GM20431 (cell line): ENCODE measurements around the gene MYH7.
"Not testable (repeated sequence)": the region's sequence is repeated elsewhere in the genome, so short reads cannot be mapped to it uniquely, and the experiment has no call there.

ENCODE experiments used
- in situ Hi-C: fragments of 300-500 bp; cut with MseI, MboI; formaldehyde crosslinking; loops from one replicate; pipeline ENCODE4 v1.15.0; 2020; ENCODE audit warnings: low sequenced_read_pairs; ENCODE audit not compliant: unreplicated experiment

The MYH7 gene

DNA sequence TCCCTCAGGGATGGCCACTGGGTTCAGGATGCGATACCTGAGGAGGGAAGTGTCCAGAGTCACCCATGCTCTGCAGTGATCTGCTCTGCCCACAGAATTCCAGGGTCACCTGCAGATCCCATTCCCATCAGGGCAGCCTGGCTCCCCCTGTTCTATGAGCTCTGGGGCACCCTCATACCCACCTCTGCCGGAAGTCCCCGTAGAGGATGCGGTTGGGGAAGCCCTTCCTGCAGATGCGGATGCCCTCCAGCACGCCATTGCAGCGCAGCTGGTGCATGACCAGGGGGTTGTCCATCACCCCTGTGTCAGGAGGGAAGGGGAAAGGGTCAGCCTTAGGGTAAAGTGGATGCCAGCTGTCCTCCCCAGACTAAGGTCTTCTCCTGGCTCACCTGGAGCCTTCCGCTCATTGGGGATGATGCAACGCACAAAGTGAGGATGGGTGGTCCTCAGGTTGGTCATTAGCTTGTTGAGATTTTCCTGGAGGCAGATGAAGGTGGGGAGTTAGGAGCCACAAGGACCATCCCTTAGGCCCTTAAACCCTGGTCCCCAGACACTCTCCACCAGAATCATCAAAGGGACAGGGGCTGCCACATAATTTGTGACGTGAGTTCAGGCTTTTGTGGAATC is 38.6 kb downstream of the MYH7 start:
- in situ Hi-C loops: no loop called here

DNA sequence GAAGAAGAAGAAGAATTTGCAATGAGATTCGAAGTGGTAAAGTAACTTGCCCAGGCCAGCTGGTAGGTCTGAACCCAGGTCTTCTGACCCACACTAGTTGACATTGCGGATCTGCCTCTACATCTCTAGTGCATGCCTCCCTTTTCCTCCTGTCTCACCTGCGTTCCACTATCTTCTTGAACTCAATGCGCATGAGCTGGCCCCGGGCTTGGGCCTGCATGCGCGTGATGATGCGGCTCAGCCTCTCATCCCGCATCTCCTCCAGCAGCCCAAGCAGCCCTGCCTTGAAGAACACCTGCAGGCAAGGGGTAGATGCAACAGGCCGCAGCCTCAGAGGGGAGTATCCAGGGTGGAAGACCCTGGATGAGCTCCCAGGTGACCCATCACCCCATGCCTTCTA is 39.3 kb downstream of the MYH7 start:
- in situ Hi-C loops: no loop called here

DNA sequence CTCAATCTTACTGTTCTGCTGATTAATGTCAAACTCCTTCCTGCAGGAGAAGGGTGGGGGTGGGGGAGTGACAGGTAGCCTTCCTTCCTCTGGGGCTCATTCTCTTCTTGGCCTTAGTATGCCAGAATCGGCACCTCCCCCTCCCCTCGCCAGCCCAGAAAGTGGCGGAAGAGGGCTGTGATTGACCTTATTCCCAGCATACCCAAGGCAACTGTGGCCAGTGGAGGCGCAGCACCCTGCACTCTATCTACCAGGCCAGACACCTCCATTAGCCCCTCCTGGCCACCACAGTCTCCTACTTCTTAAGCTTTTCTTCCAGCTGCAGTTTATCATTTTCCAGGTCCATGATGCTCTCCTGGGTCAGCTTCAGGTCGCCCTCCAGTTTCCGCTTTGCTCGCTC is 42.8 kb downstream of the MYH7 start:
- in situ Hi-C loops: no loop called here

DNA sequence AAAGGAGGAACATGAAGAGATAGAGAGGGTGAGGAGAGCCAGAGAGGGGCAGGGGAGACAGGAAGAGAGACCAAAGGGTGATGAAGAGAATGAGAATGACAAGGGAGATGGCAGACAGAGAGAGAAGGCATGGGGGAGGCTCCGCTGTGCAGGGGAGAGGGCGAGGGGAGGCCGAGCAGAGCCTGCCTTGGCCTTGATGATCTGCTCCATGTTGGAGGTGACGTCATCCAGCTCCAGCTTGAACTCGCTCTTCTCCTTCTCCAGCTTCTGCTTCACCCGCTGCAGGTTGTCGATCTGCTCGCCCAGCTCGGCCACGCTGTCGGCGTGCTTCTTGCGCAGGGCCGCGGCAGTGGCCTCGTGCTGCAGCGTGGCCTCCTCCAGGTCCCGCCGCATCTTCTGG is 45.6 kb downstream of the MYH7 start:
- in situ Hi-C loops: not testable (repeated sequence)

DNA sequence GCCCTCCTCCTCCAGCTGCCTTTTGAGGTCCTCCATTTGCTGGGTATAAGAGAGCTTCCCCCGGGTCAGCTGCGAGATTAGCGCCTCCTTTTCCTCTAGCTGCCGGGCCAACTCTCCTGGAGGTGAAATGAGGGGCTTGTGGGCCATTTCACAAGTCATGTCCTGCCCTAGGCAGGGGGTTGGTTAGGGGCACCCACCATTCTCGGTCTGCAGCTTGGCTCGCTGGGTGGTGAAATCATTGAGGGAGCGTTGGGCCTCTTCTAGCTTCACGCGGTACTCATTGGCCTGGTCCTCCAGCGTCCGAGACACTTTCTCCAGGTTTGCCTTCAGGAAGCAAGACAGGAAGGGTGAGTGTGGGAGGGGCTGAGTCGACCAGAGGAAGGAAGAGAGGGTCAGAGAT is 46.1 kb downstream of the MYH7 start:
- in situ Hi-C loops: no loop called here

DNA sequence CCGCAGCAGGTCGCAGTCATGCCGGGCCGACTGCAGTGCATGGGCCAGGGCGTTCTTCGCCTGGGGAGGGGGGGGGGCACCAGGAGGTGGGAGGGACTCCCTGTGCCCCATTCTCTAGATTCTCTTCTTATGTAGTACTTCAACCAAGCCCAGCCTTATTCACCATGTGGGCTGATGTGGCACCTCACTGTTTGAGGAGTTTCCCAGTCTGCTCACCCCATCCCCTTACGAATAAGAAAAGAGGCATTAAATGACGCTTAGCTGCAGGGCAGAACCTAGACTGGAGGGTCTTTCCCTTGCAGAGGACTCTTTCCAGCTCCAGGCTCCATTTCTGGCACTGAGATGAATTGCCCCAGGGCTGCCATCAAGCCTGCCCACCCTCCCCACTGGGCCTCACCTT is 46.5 kb downstream of the MYH7 start:
- in situ Hi-C loops: no loop called here

DNA sequence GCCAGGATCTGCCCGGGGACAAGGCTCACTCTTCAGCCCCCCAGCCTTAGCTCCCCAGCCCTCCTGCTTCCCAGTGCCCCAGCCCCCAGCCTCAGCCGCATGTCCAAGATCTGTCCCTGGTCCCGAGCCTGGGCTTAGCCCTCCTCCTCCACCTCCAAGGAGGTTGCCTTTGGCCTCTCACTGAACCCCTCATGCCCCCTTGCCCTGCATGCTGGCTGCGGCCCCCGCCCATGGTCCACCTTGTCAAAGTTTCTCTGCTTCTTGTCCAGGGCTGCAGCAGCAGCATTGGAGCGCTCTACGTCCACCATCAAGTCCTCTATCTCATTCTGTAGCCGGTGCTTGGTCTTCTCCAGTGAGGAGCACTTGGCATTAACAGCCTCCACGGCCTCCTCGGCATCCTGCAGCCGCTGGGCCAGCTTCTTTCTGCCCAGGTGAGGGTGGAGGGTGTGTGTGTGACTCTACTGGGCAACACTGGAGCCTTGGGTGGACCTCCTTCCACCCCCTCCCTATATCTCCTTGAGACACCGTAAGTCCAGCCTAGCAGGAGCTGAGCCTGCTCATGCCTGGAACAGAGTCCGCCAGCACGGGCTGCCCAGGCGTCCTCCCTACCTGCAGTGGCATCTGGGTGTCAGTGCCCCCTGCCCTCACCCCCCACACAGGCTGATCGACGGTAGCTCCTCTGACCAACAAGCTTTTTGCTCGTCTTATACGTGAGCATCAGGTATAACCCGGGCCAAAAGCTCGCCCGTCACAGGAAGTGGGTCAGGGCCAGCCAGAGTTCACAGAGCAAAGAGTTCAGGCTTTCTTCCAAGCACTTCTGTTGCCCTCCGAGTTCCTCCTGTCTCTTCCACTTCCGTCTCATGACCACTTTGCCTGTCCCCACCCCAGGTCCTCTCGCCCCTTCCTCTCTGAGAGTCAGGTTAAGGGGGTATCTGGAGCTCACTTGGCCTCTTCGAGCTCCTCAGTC is 47.3 kb downstream of the MYH7 start:
- in situ Hi-C loops: no loop called here

DNA sequence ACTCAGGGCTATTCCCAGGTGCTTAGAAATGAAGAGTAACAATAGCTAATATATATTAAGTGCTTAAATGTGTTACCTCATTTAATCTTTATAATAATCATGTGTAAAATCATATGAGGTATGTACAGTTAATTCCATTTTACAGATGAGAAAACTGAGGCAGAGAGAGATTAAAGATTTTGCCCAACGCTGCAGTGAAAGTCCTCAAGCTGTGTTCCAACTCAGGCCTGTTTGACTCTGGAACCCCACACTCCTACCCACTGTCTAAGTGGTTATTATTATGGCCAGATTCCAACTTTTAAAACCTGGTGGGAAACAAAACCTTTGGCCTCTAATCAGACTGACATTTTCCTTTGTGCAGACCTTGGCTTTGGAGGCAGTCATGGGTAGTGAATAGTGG is 48.5 kb downstream of the MYH7 start:
- in situ Hi-C loops: no loop called here

DNA sequence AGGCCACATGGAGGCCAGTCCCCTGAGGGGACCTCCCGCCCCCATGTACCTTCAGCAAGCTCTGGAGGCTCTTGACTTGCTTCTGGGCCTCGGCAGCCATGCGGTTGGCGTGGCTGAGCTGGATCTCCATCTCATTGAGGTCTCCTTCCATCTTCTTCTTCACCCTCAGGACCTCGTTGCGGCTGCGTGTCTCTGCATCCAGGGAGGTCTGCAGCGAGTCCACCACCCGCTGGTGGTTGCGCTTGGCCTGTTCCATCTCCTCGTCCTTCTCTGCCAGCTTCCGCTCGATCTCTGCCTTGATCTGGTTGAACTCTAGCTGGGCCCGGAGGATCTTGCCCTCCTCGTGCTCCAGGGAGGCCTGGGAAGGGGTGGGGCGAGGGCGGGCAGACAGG is 49.2 kb downstream of the MYH7 start:
- in situ Hi-C loops: not testable (repeated sequence)

DNA sequence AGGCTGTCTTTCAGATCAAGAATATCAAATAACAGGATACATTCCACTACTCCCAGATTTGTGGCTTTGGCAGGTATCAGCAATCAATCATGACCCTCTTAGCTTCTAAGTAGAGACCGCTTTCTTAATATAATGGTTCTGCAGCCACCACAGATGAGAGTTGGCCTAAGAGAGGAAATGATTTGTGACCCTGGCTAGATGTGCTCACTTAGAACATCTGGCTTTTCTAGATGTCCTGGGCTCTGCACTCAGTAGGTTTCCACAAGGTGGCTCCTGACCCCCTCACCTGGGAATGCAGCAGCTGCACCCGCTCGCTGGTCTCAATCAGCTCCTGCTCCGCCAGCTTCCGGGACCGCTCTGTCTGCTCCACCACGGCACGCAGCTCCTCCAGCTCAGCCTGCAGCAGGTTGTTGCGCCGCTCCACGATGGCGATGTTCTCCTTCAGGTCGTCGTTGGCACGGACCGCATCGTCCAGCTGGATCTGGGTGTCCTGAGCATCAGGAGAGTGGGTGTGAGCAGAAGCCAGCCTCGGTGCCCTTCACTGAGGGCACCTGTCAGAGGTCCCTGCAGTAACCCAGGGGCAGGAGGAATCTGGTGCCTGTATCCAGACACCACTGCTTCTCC is 49.7 kb downstream of the MYH7 start:
- in situ Hi-C loops: no loop called here

DNA sequence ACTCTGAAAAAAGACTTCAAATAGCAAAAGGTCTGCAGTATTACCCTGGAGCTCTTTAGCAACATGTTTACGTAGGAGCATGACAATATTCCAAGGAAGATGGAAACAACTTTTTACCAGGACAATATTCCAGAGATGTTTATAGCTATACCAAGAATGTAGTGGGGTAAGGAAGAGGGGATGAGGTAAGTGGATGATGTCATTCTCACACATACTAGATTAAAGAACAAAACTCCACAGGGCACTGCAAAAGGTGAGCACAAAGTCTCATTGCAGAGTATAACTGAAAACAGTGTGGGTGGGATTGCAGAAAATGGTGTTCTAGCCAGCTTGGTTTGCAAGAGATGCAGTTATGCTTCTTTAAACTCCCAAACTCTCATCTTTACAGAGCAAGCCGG is 50.2 kb downstream of the MYH7 start:
- in situ Hi-C loops: no loop called here

DNA sequence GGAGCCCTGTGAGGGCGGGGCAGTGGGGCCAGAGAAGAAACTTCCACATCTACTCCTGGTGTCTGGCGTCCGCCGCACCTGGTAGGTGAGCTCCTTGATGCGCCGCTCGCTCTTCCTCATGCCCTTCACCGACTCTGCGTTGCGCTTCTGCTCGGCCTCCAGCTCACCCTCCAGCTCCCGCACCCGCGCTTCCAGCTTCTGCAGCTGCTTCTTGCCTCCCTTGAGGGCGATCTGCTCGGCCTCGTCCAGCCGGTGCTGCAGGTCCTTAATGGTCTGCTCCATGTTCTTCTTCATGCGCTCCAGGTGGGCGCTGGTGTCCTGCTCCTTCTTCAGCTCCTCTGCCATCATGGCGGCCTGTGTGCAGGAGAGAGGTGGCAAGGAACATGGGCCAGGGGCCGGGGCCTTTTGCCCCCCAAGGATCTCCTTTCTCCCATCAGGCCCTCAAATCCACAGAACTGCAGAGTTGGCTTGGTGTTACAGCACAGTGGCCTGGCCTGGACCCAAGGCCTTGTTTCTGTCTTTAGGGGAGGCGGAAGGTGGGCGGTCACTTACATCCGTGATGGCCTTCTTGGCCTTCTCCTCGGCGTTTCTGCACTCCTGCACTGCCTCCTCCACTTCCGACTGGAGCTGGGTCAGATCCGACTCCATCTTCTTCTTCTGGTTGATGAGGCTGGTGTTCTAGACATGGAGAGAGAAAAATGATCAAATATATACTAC is 50.9 kb downstream of the MYH7 start:
- in situ Hi-C loops: no loop called here

DNA sequence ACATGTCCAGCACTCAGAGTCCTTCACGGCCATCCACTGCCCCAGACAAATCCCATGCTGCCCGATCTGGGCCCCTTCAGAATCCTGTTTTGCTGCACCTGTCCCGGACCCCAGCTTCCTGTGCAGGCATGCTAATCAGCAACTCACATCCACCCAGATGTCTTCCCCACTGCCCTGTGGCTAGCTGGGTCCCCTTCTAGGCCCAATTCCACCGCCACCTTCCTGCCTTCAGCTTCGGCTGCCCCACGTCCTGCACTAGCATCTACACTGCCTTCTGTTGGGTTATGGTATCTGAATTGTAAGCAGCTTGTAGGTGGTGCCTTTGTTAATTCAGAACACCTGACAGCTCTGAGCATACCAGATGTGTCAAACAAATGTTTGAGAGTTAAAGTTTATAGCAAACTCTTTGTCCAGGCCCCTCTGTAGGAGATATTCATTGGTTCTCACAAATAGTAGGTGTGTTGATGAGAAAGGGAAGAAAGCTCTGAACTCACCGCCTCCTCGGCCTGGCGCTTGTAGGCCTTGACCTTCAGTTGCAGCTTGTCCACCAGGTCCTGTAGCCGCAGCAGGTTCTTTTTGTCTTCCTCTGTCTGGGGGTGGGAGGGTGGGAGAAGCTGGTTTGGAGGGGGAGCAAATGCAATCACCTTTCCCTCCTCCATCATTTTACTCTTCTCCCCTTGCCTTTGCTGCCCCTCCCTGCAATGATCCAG is 52.6 kb downstream of the MYH7 start:
- in situ Hi-C loops: no loop called here

DNA sequence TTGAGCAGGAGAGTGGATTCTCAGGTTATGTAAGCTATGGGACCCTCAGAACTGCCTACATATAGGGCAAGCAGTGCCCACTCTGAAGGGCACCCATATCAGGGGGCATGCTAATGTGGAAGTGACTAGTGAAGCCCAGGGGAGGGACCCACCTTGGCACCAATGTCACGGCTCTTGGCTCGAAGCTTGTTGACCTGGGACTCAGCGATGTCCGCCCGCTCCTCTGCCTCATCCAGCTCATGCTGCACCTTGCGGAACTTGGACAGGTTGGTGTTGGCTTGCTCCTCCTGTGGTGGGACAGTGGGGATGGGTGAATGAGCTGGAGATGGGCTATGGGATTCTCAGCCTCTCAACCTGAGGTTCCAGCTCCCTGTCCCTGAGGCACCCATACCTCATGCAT is 53.2 kb downstream of the MYH7 start:
- in situ Hi-C loops: no loop called here

DNA sequence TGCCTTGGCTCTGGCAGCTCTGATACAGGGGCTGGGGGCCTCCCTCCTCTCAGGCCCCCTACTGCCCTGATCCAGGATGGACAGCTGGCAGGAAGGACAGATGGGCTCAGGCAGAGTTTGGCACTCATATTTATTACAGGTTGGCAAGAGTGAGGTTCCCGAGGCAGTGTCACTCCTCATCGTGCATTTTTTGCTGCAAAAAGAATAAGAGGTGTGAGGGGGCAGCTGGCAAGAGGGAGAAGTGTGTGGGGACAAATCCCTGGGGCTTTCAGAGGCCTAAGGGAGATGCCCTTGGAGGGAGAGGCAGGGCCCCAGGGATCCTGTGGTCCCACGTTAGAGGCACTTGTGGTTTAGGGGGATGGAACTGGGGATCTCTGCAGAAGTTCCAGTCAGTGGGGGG is 53.6 kb downstream of the MYH7 start:
- in situ Hi-C loops: no loop called here

DNA sequence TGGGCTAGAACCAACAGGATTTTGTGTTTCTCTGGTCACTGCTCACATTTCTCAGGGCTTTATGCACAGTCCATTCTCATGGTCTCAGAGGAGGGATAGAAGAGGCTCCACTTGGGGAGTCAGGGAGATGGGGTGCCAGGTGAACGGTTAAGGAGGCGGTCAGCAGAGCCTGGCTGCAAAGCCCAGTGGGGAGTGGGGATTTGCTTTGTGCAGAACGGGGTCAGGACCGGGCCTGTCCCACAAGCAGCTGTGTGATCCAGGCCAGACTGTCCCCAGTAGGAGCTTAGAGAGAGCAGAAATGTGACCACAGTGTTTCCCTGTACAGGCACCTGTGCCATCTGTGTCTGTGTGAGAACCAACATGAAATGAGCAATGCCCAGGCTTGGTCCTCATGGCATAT is 54.5 kb downstream of the MYH7 start:
- in situ Hi-C loops: no loop called here

DNA sequence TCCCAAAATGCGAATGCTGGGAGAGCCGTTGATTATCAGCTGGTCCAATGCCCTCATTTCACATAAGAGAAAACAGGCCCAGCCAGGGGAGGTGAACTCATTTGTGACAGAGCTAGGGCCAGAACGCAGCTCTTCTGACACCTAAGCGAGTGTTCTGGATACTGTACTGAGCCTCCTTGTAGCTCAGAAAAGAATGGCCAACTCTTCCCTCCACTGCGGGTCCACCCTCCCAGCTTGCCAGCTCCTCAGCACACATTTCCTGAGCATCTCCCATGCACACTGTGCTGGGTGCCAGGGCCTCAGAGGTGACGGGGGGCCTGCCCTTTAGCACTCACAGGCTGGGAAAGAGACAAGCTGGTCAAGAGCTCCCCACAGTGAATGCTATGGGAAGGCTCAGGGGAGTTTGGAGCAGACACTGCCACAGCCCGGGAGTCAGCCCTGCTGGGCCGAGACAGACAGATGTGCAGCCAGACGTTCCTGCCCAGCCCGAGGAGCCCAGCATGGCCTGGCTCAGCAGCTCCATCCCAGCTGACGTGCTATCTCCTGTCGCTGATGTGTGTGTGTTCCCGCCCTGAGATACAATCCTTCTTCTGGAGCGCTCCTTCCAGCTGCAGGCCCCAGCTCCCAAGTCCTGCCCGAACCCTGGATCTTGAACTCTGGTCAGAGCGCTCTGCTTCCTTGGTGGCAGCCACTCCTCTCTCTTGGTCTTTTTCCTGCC is 55.1 kb downstream of the MYH7 start:
- in situ Hi-C loops: no loop called here

DNA sequence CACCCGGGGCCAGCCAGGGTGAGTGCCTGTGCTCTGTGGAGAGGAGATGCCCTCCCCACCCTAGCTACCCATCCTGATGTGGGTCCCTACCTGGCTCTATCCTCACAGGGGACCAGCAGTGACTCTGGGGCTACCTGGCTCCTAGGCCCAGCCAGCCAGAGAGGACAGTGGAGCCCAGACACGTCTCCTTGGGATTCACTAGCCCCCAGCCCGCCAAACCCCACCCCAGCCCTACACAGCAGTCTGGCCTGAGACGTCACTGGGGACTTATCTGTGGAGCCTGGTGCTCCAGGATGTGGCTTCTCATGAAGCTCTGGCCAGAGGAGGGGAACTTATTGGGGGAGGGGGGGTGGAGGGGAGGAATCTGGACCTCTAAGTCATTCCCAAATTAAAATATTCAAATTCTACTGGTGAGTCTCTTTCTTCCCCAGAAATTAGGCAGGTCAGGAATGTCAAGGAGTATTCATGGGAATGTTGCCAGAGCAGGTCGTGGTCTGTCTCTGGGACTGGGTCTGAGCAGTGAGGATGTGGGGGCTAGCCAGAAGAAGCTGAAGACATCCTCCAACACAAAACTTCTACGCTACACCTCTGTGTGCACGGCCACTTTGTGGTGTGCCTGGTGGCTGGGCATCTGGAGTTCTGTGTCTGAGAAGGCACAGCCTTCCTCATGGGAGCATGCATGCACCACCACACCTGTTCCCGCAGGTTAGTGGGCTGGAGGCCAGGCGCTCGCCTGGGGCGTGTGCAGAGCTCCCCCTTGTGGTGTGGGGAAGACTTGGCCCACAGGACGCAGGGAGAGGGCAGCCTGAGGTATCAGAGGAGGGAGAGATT is 55.9 kb downstream of the MYH7 start:
- in situ Hi-C loops: no loop called here
